ENCODE data around the gene C22orf15.
"Not testable (repeated sequence)": the region's sequence is repeated elsewhere in the genome, so short reads cannot be mapped to it uniquely, and the experiment has no call there.

The C22orf15 gene

GRCh38 chr22:23762842-23763578, at the start of gene C22orf15:
C22orf15 (plus strand) TSS chr22:23762990; CDS start chr22:23763307, 317 bp downstream.
- DNase-seq = peak; percentile 49

GRCh38 chr22:23713696-23714595, 48.8 kb upstream of the C22orf15 start:
- DNase-seq = no peak

- DNase-seq = no peak
These were observed 47.9 kb upstream of the C22orf15 start for GRCh38 chr22:23714596-23715578.

GRCh38 chr22:23715806-23716375, 46.9 kb upstream of the C22orf15 start:
- no peak for DNase-seq

- peak; percentile 89 for DNase-seq
These were observed 45.7 kb upstream of the C22orf15 start for GRCh38 chr22:23716811-23717801.

GRCh38 chr22:23718371-23719165, 44.2 kb upstream of the C22orf15 start:
- DNase-seq = no peak

- no peak for DNase-seq
These were observed 41.9 kb upstream of the C22orf15 start for GRCh38 chr22:23720855-23721254.

- no peak for DNase-seq
These were observed 40.6 kb upstream of the C22orf15 start for GRCh38 chr22:23722160-23722559.

- DNase-seq = no peak
These were observed 40.1 kb upstream of the C22orf15 start for GRCh38 chr22:23722724-23723123.

- not testable (repeated sequence) for DNase-seq
These were observed 34.7 kb upstream of the C22orf15 start for GRCh38 chr22:23728108-23728507.

GRCh38 chr22:23737696-23738095, 25.1 kb upstream of the C22orf15 start:
- no peak for DNase-seq

GRCh38 chr22:23742505-23743264, 20.1 kb upstream of the C22orf15 start:
- DNase-seq = no peak

- no peak for DNase-seq
These were observed 19.5 kb upstream of the C22orf15 start for GRCh38 chr22:23743303-23743705.

- no peak for DNase-seq
These were observed 18.8 kb upstream of the C22orf15 start for GRCh38 chr22:23744001-23744400.

- DNase-seq = no peak
These were observed 18.3 kb upstream of the C22orf15 start for GRCh38 chr22:23744485-23744884.

- no peak for DNase-seq
These were observed 17.0 kb upstream of the C22orf15 start for GRCh38 chr22:23745791-23746190.

- no peak for DNase-seq
These were observed 12.9 kb upstream of the C22orf15 start for GRCh38 chr22:23749841-23750301.

- no peak for DNase-seq
These were observed 12.4 kb upstream of the C22orf15 start for GRCh38 chr22:23750367-23750713.

GRCh38 chr22:23750714-23751440, 11.9 kb upstream of the C22orf15 start, which contains the start of gene ZNF70:
ZNF70 (minus strand) TSS chr22:23751112; CDS start chr22:23745140, 5,972 bp downstream.
- peak; percentile 87 for DNase-seq

All from stimulated activated CD4-positive, alpha-beta T cell treated with anti-CD3 and anti-CD28 coated beads, Interleukin-15, amount 100 ng/mL, for 24 hours (primary cell).